Mesothelial cell of epicardium (in vitro differentiated cells): ENCODE measurements around the gene FANCE. TPM values are rescaled to one million over a fixed set of nuclear protein-coding genes. Genes with fewer than 3 reads are reported as not detected.

Experiments used
- DNase-seq, 2 experiments: peaks; one replicate each; pipeline ENCODE4 v3.0.0; 2021; ENCODE audit warnings: low spot score in 2 of 2; ENCODE audit not compliant: unreplicated experiment in 2 of 2
- H3K27ac Mint-ChIP-seq: 2 replicates; pipeline ENCODE4 v1.8.0; 2021; ENCODE audit warnings: mixed read lengths
- H3K27me3 Mint-ChIP-seq: 2 replicates; pipeline ENCODE4 v1.8.0; 2021; ENCODE audit warnings: low read depth, mixed read lengths
- H3K36me3 Mint-ChIP-seq: 2 replicates; pipeline ENCODE4 v1.8.0; 2021; ENCODE audit warnings: mixed read lengths
- H3K4me1 Mint-ChIP-seq: 2 replicates; pipeline ENCODE4 v1.8.0; 2021; ENCODE audit warnings: mixed read lengths
- H3K4me3 Mint-ChIP-seq: 2 replicates; pipeline ENCODE4 v1.8.0; 2021; ENCODE audit warnings: mild to moderate bottlenecking, moderate library complexity, mixed read lengths
- H3K9me3 Mint-ChIP-seq: 2 replicates; pipeline ENCODE4 v1.8.0; 2021; ENCODE audit warnings: mixed read lengths
- total RNA-seq: library from RNA; stranded (reverse); gene quantifications from 3 replicates; pipeline ENCODE4 v1.2.1, GENCODE V29; 2021
- TF ChIP-seq, protein P1 (sequence below): fragments of 200-600 bp; sonication (generic); IDR thresholded peaks from one replicate; pipeline ENCODE4 v1.5.0; 2021; ENCODE audit warnings: antibody characterized with exemption; ENCODE audit not compliant: unreplicated experiment

FANCE gene
- total RNA-seq, 1 donor from 2014 or later, result 8.0 TPM

DNA sequence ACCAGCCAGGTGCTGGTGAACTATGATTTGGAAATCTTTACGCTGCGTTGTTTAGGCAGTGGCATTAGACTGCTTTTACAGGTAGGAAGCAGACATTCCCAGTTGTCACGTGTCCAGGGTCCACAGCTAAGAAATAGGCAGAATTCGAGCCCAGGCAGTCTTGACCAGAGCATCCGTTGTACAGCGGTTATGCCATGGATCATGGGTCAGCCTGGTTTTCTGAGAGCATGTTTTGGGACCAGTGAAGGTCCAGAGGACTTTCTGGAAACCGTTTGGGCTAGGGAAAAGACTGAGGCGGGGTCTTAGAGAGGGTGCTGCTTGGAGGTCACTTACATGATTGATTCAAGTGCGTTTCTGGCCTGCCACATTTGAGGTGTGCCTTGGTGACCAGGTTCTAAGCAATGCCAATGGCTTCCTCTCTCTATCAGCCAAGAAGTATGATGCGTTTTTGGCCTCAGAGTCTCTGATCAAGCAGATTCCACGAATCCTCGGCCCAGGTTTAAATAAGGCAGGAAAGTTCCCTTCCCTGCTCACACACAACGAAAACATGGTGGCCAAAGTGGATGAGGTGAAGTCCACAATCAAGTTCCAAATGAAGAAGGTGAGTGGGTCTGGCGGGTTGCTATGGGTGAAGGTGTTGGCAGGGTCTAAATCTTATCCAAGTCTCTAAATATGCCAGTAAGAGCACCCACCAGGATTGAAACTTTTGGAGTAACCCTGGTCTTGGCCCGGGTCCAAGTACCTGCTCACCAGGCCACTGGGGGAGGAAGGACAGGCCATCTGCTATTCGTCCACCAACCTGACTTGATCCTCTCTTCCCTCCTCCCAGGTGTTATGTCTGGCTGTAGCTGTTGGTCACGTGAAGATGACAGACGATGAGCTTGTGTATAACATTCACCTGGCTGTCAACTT, 17.9 kb downstream of the FANCE start:
- Mint-ChIP-seq H3K36me3 (peaks cover 8% of the 10 kb centered on the region), H3K27me3 (no peaks in the 10 kb centered on the region), H3K4me3 (peak overlapping the region; percentile 97), H3K27ac (peak overlapping the region; percentile 100), H3K9me3 (no peaks in the 10 kb centered on the region), H3K4me1 (peaks cover 39% of the 10 kb centered on the region)
- TF ChIP-seq, protein P1, sequence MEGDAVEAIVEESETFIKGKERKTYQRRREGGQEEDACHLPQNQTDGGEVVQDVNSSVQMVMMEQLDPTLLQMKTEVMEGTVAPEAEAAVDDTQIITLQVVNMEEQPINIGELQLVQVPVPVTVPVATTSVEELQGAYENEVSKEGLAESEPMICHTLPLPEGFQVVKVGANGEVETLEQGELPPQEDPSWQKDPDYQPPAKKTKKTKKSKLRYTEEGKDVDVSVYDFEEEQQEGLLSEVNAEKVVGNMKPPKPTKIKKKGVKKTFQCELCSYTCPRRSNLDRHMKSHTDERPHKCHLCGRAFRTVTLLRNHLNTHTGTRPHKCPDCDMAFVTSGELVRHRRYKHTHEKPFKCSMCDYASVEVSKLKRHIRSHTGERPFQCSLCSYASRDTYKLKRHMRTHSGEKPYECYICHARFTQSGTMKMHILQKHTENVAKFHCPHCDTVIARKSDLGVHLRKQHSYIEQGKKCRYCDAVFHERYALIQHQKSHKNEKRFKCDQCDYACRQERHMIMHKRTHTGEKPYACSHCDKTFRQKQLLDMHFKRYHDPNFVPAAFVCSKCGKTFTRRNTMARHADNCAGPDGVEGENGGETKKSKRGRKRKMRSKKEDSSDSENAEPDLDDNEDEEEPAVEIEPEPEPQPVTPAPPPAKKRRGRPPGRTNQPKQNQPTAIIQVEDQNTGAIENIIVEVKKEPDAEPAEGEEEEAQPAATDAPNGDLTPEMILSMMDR, result no peak
- no peak for DNase-seq

DNA sequence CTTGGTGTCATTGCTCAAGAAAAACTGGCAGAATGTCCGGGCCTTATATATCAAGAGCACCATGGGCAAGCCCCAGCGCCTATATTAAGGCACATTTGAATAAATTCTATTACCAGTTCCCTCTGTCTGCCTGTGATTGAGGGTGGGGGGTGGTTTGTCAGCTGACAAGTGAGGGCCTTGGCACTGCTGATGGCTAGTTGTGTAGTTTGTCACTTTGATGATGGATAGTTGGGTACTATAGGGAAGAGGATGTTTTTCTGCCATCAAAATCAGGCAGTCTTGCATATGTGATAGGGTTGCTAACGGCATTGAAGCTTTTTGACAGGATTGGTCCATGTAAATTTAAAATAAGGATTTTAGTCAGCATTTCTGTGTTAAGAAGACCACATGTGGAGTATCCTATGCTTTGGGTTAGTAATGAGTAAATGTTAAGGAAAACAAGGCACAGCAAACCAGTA, 18.6 kb downstream of the FANCE start:
- Mint-ChIP-seq H3K36me3 (peaks cover 8% of the 10 kb centered on the region), H3K4me1 (peaks cover 41% of the 10 kb centered on the region), H3K9me3 (no peaks in the 10 kb centered on the region), H3K27ac (peak overlapping the region; percentile 100), H3K4me3 (peak overlapping the region; percentile 97), H3K27me3 (no peaks in the 10 kb centered on the region)
- no peak for DNase-seq
- TF ChIP-seq, protein P1, result no peak

DNA sequence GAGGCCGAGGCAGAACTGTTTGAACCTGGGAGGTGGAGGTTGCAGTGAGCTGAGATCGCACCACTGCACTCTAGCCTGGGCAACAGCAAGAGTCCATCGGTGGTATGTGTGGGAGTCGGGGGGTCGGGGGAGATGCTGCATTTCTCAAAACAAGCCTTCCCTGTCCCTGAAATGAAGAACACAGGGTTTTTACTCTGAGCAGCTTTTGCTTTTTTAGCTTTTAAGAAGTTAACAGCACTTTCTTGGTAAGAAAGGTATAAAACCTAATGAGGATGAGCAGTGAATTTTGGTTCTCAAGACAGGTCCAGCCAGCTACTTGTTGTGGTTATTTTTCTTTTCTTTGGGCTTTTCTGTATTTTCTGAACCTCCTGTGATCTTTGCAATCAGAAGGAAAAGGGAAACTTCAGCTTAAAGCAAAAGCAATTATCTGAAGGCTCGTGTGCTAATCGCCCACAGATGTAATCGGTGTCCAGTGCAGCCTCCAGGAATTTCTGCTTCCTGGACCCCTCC, 19.8 kb downstream of the FANCE start:
- TF ChIP-seq, protein P1, result no peak
- Mint-ChIP-seq H3K27ac (peak overlapping the region; percentile 100), H3K4me1 (peaks cover 43% of the 10 kb centered on the region), H3K36me3 (peaks cover 10% of the 10 kb centered on the region), H3K4me3 (peak overlapping the region; percentile 28), H3K27me3 (no peaks in the 10 kb centered on the region), H3K9me3 (no peaks in the 10 kb centered on the region)
- no peak for DNase-seq

DNA sequence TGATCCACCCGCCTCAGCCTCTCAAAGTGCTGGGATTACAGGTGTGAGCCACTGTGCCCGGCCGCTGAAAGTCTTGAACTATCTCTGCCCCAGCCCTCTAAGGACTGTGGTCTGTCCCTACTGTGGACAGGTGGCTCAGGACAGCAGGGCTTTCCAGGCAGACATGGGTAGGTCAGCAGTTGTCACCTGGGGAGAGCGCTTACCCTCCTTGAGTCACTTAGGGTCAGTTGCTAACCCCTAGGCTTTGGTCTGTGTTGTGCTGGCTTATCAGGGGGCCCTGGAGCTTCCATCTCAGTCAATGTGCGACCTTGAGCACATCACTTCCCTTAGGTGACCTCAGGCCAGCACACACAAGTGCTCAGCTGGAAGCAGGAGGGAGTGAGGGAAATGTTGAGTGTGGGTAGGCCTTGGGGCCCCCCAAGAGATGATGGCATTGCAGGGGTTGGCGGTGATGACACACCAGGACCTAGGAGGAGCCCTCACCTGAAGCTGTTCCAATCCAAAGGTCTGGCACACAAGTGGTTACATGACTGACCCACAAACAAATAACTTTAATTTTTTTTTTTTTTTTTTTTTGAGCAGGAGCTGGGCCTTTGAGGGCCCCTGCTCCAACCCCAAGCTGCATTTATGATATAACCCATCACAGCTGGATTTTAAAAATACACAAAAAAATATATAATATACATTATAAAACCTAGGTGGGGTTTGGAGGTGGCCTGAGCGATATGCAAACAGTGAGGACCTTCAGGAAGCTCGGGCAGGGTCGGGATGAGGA, 21.1 kb downstream of the FANCE start:
- TF ChIP-seq, protein P1, result no peak
- Mint-ChIP-seq H3K4me1 (peaks cover 39% of the 10 kb centered on the region), H3K4me3 (no peak overlapping the region), H3K27me3 (no peaks in the 10 kb centered on the region), H3K36me3 (peaks cover 16% of the 10 kb centered on the region), H3K27ac (peak overlapping the region; percentile 78), H3K9me3 (no peaks in the 10 kb centered on the region)
- no peak for DNase-seq

DNA sequence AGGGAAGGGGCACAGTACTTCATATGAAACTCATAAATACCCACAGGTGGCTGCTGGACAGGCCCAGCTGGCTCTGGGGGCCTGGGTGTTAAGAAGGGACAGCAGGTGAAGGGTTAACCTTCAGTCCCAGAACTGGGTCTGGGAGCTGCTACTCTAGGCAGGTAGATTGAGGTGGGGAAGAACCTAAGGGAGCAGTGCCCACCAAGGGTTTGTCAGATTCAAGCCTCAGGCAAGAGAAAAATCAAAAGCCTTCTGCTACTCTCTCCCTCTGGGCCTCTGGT, 21.7 kb downstream of the FANCE start:
- Mint-ChIP-seq H3K27me3 (no peaks in the 10 kb centered on the region), H3K9me3 (no peaks in the 10 kb centered on the region), H3K4me1 (peaks cover 39% of the 10 kb centered on the region), H3K36me3 (peaks cover 19% of the 10 kb centered on the region), H3K27ac (peak overlapping the region; percentile 78), H3K4me3 (no peak overlapping the region)
- no peak for DNase-seq
- TF ChIP-seq, protein P1, result no peak
